MM.1S (cell line): ENCODE measurements around the gene APOL4.

ENCODE experiments used
- CTCF ChIP-seq: fragments of 300-600 bp; sonication (generic); IDR thresholded peaks from 2 replicates; pipeline ENCODE4 v1.5.1; 2016; ENCODE audit warnings: antibody characterized with exemption, low read length, mixed read lengths
- EZH2phosphoT487 ChIP-seq: fragments of 300-600 bp; sonication (generic); IDR thresholded peaks from 2 replicates; pipeline ENCODE4 v1.6.1; 2018; ENCODE audit warnings: antibody characterized with exemption, low read length

- TF ChIP-seq CTCF, result no peak
- no peak for TF ChIP-seq EZH2phosphoT487
Observed at GRCh38 chr22:36194385-36194784, 7.2 kb downstream of the APOL4 start.
